Activated T-cell treated with anti-CD3 and anti-CD28 coated beads, Interleukin-2, amount 50 U/mL, for 4 hours (primary cell): ENCODE measurements around the gene PROK1. TPM values are rescaled to one million over a fixed set of nuclear protein-coding genes. Genes with fewer than 3 reads are reported as not detected.

Experiments
- ATAC-seq, 2 donors: fragments of 200-7000 bp; cut with Tn5 transposase; one replicate each; pipeline ENCODE4 v1.10.0; 2021
- DNase-seq: peaks from one replicate; pipeline ENCODE4 v3.0.0-alpha.2; 2020
- H3K27me3 Mint-ChIP-seq: one replicate; pipeline ENCODE4 v1.8.0; 2021; ENCODE audit warnings: low read depth, mixed read lengths
- H3K36me3 Mint-ChIP-seq: one replicate; pipeline ENCODE4 v1.8.0; 2022; ENCODE audit warnings: mixed read lengths; ENCODE audit not compliant: insufficient read depth
- H3K4me1 Mint-ChIP-seq: one replicate; pipeline ENCODE4 v1.8.0; 2021; ENCODE audit warnings: low read depth, mixed read lengths
- H3K4me3 Mint-ChIP-seq: one replicate; pipeline ENCODE4 v1.8.0; 2021; ENCODE audit warnings: mild to moderate bottlenecking, moderate library complexity, mixed read lengths
- H3K9me3 Mint-ChIP-seq: one replicate; pipeline ENCODE4 v1.8.0; 2021; ENCODE audit warnings: mixed read lengths
- total RNA-seq, 3 donors: library from RNA; stranded (reverse); gene quantifications; one replicate each; pipeline ENCODE4 v1.2.1, GENCODE V29; 2021

Gene PROK1
- total RNA-seq, 3 donors from 2014 or later: not detected

DNA sequence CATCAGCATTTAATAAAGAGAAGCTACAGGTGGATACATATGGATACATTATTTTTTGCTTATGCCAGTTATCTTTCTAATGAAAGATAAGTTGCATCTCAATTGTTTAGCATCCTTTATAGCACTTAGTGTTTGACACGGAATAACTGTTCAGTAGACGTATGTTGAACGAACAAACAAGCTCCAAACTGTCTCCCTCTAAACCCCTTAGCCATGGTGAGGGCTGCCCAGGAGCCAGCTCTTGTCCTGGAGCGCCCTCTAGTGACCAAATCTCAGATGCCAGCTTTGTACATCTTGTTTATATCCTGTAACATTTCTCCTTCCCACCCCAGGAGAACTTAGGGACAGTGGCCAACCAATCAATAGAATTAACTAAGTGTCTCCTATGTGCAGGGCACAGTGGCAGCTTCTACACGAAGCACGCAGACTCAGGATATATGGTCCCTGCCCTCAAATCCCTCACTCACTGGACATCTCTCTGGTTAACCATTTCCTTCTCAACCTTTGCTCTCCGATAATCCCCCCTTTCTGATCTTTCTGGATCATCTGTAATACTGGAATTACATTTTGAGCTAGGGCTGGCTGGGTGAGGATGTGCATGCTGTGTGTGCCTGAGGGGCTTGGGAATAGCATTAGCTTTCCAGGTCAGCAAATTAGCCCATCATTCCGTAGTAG, 45.1 kb downstream of the PROK1 start:
- ATAC-seq (peak; percentile 84 to 91), DNase-seq (peak; percentile 75)
- H3K4me3 Mint-ChIP-seq: no peak overlapping the region
- H3K4me1 Mint-ChIP-seq: no peaks in the 10 kb centered on the region
- no peaks in the 10 kb centered on the region for H3K27me3 Mint-ChIP-seq
- no peaks in the 10 kb centered on the region for H3K36me3 Mint-ChIP-seq
- H3K9me3 Mint-ChIP-seq: no peaks in the 10 kb centered on the region

GRCh38 chr1:110498270-110498669, 47.3 kb downstream of the PROK1 start:
- ATAC-seq: no peak
- no peak for DNase-seq
- Mint-ChIP-seq H3K9me3 (no peaks in the 10 kb centered on the region), H3K4me3 (no peak overlapping the region), H3K27me3 (peaks cover 13% of the 10 kb centered on the region), H3K4me1 (no peaks in the 10 kb centered on the region), H3K36me3 (no peaks in the 10 kb centered on the region)

DNA sequence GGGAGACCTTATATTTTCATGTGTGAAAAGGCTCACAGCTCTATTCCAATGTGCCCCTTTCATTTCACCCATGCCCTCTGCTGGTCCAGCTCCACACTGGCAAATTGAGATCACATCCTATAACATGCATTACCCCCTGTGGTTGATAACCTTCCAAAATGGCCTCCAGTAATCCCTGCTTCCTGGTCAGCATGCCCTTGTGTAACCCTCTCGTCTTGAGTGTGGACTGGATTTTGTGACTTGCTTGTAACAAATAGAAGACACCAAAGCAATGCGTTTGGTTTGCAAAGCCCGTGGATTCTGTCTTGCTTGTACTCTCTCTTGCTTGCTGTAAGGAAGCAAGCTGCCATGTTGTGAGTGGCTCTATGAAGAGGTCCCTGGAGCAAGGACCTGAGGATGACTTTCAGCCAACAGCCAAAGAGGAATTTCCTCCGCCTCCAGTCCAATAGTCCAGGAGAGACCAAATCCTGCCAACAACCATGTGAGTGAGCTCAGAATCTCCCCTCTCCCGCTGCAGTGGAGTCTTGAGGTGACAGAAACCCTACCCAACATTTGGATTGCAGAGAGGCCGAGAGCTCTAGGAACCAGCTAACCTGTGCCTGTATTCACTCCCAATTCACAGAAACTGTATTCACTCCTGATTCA, 50.7 kb downstream of the PROK1 start:
- DNase-seq (no peak), ATAC-seq (no peak)
- no peaks in the 10 kb centered on the region for H3K36me3 Mint-ChIP-seq
- no peaks in the 10 kb centered on the region for H3K4me1 Mint-ChIP-seq
- H3K9me3 Mint-ChIP-seq: no peaks in the 10 kb centered on the region
- peaks cover 13% of the 10 kb centered on the region for H3K27me3 Mint-ChIP-seq
- no peak overlapping the region for H3K4me3 Mint-ChIP-seq

DNA sequence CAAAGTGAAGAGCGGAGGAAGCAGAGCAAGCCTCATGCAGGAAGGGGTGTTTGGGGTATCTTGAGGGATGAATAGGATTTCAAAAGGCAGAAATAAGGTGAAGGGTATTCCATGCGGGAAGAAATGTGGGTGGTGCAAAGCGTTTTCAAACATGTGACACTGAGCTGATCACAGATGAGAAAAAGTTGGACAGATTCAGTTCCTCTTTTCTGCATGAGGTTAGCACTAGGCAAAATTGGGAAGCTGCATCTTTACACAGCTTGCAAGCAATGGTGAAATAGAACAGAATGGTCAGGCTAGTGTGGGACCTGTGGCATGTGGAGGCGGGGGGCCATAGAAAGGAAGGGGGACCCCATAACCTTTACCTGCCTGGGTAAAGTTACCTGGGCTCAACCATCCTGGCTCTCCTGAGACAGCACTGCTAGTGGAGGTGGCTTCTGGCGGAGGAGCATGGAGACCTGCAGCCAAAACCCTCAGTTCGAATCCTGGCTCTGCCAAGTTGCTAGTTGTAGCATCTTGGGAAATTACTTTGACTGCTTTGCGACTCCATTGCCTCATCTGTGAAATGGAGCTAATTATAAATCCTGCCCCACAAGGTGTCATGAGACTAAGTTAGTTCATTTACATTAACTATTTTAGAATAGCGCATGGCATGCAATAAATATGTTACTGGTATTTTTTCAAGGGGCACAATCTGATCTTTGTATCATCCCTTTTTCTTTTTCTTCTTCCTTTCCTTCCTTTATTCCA, 51.6 kb downstream of the PROK1 start:
- Mint-ChIP-seq H3K4me1 (no peaks in the 10 kb centered on the region), H3K4me3 (no peak overlapping the region), H3K27me3 (peaks cover 13% of the 10 kb centered on the region), H3K9me3 (no peaks in the 10 kb centered on the region), H3K36me3 (no peaks in the 10 kb centered on the region)
- no peak for DNase-seq
- ATAC-seq: no peak

- peaks cover 13% of the 10 kb centered on the region for H3K27me3 Mint-ChIP-seq
- H3K36me3 Mint-ChIP-seq: no peaks in the 10 kb centered on the region
- H3K9me3 Mint-ChIP-seq: no peaks in the 10 kb centered on the region
- no peaks in the 10 kb centered on the region for H3K4me1 Mint-ChIP-seq
- DNase-seq (no peak), ATAC-seq (no peak)
- no peak overlapping the region for H3K4me3 Mint-ChIP-seq
Observed at GRCh38 chr1:110503471-110503870, 52.5 kb downstream of the PROK1 start.

- H3K9me3 Mint-ChIP-seq: no peaks in the 10 kb centered on the region
Observed at GRCh38 chr1:110504226-110504625, 53.3 kb downstream of the PROK1 start.

DNA sequence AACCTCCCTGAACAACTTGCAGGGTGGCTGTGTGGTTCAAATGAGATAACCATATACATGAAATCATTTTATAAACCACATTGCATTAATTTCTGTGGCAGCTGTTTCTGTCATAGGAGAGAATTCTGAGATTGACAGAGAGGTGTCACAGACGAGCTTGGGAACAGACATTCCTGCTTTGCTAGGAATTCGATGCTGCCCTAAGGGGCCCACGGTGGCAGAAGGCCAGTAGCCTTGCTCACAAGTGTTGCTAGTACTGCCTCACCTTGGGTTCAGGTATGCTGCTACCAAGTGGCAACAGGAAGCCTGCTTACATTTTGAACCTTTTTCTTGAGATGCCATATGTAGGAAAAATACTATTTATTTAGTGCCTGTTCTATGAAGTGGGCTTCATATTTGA, 54.6 kb downstream of the PROK1 start:
- no peaks in the 10 kb centered on the region for H3K36me3 Mint-ChIP-seq
- no peak overlapping the region for H3K4me3 Mint-ChIP-seq
- DNase-seq: no peak
- H3K4me1 Mint-ChIP-seq: no peaks in the 10 kb centered on the region
- no peaks in the 10 kb centered on the region for H3K9me3 Mint-ChIP-seq
- peaks cover 17% of the 10 kb centered on the region for H3K27me3 Mint-ChIP-seq
- no peak for ATAC-seq

More at GRCh38 chr1:110504226-110504625, 53.3 kb downstream of the PROK1 start:
- H3K4me3 Mint-ChIP-seq: no peak overlapping the region
- H3K36me3 Mint-ChIP-seq: no peaks in the 10 kb centered on the region
- no peaks in the 10 kb centered on the region for H3K4me1 Mint-ChIP-seq
- H3K27me3 Mint-ChIP-seq: peaks cover 16% of the 10 kb centered on the region
- DNase-seq (no peak), ATAC-seq (no peak)

GRCh38 chr1:110506541-110506940, 55.6 kb downstream of the PROK1 start:
- no peaks in the 10 kb centered on the region for H3K4me1 Mint-ChIP-seq
- DNase-seq: no peak
- no peaks in the 10 kb centered on the region for H3K36me3 Mint-ChIP-seq
- H3K9me3 Mint-ChIP-seq: no peaks in the 10 kb centered on the region
- no peak overlapping the region for H3K4me3 Mint-ChIP-seq
- peaks cover 15% of the 10 kb centered on the region for H3K27me3 Mint-ChIP-seq
- no peak for ATAC-seq

Other genes starting within 250 kb of the PROK1 start
- 1 to 10 TPM; 6.4 to 8.1 (median 7.9) TPM for gene KCNC4, start 240.8 kb upstream of the PROK1 start, total RNA-seq
- 10 to 100 TPM; 44.5 to 49.2 (median 47.4) TPM for gene RBM15, start 111.8 kb upstream of the PROK1 start, total RNA-seq
- gene SLC16A4, start 60.1 kb upstream of the PROK1 start, total RNA-seq: under 1 TPM; 0.11 to 0.40 (median 0.28) TPM
- 100 to 1,000 TPM; 166 to 171 (median 170) TPM for gene LAMTOR5, start 43.5 kb upstream of the PROK1 start, total RNA-seq
- gene KCNA10, start 68.0 kb downstream of the PROK1 start, total RNA-seq: not detected
- under 1 TPM; 0.19 to 0.25 (median 0.24) TPM for gene KCNA2, start 155.2 kb downstream of the PROK1 start, total RNA-seq
- 10 to 100 TPM; 23.8 to 32.3 (median 27.4) TPM for gene KCNA3, start 223.8 kb downstream of the PROK1 start, total RNA-seq